ENCODE measurements around the gene MZT2B.
"Not testable (repeated sequence)": the region's sequence is repeated elsewhere in the genome, so short reads cannot be mapped to it uniquely, and the experiment has no call there.

- TF ChIP-seq CTCF (IDR thresholded peaks at IDR 0.05; ENCODE audit: low read depth, low read length, poor library complexity, severe bottlenecking); EZH2phosphoT487 (IDR thresholded peaks at IDR 0.05; ENCODE audit: borderline replicate concordance, low read length): not testable (repeated sequence)
These were observed 27.7 kb upstream of the MZT2B start for GRCh38 chr2:130154423-130154770.
